ENCODE measurements around the gene HMG20A. TPM values are rescaled to one million over a fixed set of nuclear protein-coding genes. Genes with fewer than 3 reads are reported as not detected.

The HMG20A gene
- total RNA-seq = 10 to 100 TPM; 35.0 to 46.5 TPM

DNA sequence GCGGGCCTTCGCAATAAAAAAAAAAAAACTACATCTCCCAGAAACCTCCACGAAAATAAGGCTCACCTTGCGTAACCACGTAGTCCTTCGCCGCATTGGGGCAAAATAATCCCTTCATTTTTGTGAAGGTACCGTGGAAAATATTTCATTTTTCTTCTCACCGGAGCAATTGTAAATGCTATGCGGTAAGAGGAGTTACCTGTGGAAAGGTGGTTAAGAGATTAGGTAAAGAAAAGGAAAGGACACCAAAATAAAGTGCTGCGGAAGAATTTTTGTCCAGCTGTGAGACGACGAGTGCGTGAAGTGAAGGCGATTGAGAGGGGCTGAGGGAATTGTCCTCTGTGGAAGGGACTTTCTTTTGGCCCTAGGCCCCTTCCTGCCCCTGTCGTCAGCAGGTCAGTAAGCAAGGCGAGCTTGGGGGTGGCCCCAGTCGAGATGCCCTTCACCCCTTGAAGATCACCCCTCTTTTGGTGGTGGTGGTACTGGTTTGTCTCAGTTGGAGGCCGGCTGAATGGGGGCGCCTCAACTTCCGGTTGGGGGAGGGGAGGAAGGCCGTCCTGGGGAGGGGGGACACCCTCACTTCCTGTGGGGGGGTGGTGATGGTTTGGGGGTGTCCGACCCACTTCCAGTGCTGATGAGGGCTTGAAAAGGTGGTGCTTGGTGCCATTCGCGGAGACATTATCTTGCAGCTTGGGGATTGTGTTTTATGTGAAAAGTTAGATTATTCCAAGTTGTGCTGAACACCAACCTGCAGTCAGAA is at the start of gene HMG20A:
HMG20A (plus strand) TSS at position 279 of the 760 bp plus-strand sequence. CDS start 37,520 bp downstream, outside the sequence.
- peaks cover 25 to 52% of the 10 kb centered on the region in 2 donors for H3K4me1 Mint-ChIP-seq (ENCODE audit: low read depth in 2 of 2)
- DNase-seq (ENCODE audit: low spot score) = peak; percentile 72
- H3K4me3 Mint-ChIP-seq = peak within 1 kb of the TSS; percentile 98
- H3K36me3 Mint-ChIP-seq = peaks cover 9% of the 10 kb centered on the region
- peak within 1 kb of the TSS; percentile 96 to 99 for H3K27ac Mint-ChIP-seq
- no peaks in the 10 kb centered on the region for H3K27me3 Mint-ChIP-seq
- H3K9me3 Mint-ChIP-seq = no peaks in the 10 kb centered on the region
- peak; percentile 45 to 61 for ATAC-seq

DNA sequence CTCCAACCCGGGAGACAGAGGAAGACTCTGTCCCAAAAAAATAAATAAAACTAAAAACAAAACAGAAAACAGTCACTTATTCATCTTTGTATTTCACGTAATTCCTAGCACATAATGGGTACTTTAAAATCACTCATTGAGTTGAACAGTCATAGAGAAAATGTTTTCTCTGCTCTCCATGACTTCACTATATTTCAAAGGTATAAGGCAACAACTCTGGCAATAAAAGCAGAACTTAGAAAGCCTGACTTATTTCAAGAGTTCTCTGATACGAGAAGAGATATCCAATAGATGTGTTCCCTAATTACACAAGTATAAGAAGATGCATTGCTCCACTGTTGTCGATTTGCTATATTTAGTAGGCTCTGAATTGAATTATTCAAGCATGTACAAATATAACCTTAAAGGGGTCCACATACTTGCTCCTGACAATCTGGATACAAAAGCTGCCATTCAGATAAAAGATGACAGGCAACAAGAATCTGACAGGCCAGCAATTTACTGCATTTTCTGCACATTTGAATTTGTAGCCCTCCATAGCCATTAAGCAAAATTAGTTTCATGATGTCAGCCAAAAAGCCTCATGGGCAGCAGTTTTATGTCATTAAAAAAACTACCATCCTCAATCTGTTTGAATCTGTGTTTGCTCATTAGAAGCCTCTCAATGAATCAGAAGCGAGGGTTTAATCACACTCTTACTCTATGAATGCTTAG is 48.7 kb upstream of the HMG20A start:
- no peaks in the 10 kb centered on the region for H3K36me3 Mint-ChIP-seq
- no peak for ATAC-seq

DNA sequence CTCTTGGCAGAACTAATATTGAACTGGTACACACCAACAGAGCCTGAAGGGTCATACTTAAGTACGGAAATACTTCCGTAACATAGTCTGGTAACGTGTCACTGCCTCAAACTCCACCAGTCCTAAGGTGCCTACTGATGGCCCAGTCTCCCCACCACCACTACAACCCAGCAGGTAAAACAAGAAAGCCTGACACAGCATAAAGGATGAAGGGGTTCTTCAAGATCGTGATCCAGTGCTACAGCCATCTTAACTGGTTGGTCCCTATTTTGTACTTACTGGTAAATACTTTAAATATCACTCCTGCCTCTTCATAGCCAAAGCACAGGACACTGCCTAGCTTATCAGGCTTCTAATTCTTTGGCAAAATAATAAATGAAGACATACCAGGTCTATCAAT is 47.2 kb upstream of the HMG20A start:
- H3K4me1 Mint-ChIP-seq (ENCODE audit: low read depth in 2 of 2) = peaks cover 13 to 18% of the 10 kb centered on the region in 2 donors
- no peaks in the 10 kb centered on the region for H3K36me3 Mint-ChIP-seq
- ATAC-seq (no peak), DNase-seq (ENCODE audit: low spot score) (no peak)
- H3K27ac Mint-ChIP-seq = no peak overlapping the region
- H3K9me3 Mint-ChIP-seq = no peaks in the 10 kb centered on the region
- no peak overlapping the region for H3K4me3 Mint-ChIP-seq
- H3K27me3 Mint-ChIP-seq = no peaks in the 10 kb centered on the region

More for the DNA sequence above, 48.7 kb upstream of the HMG20A start:
- Mint-ChIP-seq H3K4me3 (no peak overlapping the region), H3K27ac (no peak overlapping the region), H3K27me3 (no peaks in the 10 kb centered on the region), H3K9me3 (no peaks in the 10 kb centered on the region), H3K4me1 (ENCODE audit: low read depth in 2 of 2) (peaks cover 13 to 18% of the 10 kb centered on the region in 2 donors)
- DNase-seq (ENCODE audit: low spot score) = no peak

DNA sequence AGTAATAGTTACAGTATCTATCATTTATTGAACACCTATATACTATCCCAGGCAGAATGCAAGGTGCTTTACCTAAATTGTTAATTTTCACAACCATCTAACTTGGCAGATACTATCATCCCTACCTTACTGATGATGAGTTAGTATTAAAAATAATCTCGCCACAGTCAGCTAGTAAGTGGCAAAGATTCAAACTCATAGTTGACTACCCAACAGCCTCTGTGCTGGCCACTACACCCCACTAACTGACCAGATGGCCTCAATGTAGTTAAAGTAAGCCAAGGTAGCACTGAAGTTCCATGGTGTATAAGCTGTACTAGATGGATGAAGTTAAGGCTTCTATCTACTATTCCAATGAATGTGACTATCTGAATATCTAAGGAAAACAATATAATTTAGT is 45.6 kb upstream of the HMG20A start:
- no peak overlapping the region for H3K27ac Mint-ChIP-seq
- no peak for DNase-seq (ENCODE audit: low spot score)
- peaks cover 5 to 18% of the 10 kb centered on the region in 2 donors for H3K4me1 Mint-ChIP-seq (ENCODE audit: low read depth in 2 of 2)
- H3K36me3 Mint-ChIP-seq = no peaks in the 10 kb centered on the region
- no peak for ATAC-seq
- no peak overlapping the region for H3K4me3 Mint-ChIP-seq
- no peaks in the 10 kb centered on the region for H3K27me3 Mint-ChIP-seq
- H3K9me3 Mint-ChIP-seq = no peaks in the 10 kb centered on the region

DNA sequence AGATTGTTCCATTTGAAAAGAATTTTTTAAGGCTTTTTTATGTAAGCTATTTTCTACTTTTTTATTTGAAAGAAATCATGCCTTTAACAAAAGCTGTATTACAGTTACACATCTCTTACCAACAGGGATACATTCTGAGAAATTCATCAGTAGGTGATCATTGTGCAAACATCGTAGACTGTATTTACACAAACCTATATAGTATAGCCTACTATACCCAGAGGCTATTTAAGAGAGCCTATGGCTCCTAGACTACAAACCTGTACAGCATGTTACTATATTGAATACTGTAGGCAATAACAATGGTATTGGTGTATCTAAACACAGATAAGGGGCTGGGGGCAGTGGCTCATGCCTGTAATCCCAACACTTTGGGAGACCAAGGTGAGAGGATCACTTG is 43.9 kb upstream of the HMG20A start:
- Mint-ChIP-seq H3K36me3 (no peaks in the 10 kb centered on the region), H3K27ac (no peak overlapping the region), H3K4me3 (no peak overlapping the region), H3K4me1 (ENCODE audit: low read depth in 2 of 2) (peaks cover 7 to 18% of the 10 kb centered on the region in 2 donors), H3K27me3 (no peaks in the 10 kb centered on the region), H3K9me3 (no peaks in the 10 kb centered on the region)
- ATAC-seq (no peak), DNase-seq (ENCODE audit: low spot score) (no peak)

DNA sequence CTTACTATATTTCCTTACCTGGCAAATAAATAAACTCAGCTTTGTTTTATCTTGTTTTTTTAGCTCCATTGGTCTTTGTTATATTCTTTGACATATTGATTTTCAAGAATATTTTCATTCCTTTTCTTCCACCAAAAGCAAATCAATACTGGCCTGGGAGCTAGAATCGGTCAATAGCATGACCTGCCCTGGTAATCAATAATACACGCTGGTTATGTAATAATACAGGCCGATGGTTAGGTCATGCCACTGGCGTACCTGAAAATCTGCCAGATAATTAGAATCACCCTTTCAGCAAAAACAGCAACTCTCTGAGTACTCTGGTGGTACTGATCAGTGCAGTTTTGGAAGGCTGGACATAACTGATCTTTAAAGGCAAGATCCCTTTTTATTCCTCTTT is 40.7 kb upstream of the HMG20A start:
- Mint-ChIP-seq H3K4me3 (no peak overlapping the region), H3K9me3 (no peaks in the 10 kb centered on the region), H3K36me3 (no peaks in the 10 kb centered on the region), H3K27ac (no peak overlapping the region), H3K27me3 (no peaks in the 10 kb centered on the region), H3K4me1 (ENCODE audit: low read depth in 2 of 2) (peaks cover 20% of the 10 kb centered on the region in 2 donors)
- DNase-seq (ENCODE audit: low spot score) (no peak), ATAC-seq (no peak)

DNA sequence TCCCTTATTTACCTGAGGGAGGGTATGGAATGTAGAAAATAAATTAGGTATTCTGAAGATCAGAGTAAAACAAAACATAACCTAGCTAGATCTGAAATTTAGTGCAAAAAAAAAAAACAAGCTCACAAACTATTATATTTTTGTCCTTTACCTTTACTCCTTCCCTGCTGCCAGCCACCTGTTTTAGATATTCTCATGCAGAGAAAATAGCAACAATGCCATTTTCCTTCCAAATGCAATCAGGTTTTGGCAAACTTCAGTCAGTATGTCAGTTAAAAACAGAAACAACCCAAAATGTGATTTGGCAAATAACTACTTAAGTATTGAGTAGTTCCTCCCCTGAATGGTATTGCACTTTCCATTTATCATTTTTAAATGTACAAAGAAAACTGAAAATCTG is 36.6 kb upstream of the HMG20A start:
- no peak for ATAC-seq

DNA sequence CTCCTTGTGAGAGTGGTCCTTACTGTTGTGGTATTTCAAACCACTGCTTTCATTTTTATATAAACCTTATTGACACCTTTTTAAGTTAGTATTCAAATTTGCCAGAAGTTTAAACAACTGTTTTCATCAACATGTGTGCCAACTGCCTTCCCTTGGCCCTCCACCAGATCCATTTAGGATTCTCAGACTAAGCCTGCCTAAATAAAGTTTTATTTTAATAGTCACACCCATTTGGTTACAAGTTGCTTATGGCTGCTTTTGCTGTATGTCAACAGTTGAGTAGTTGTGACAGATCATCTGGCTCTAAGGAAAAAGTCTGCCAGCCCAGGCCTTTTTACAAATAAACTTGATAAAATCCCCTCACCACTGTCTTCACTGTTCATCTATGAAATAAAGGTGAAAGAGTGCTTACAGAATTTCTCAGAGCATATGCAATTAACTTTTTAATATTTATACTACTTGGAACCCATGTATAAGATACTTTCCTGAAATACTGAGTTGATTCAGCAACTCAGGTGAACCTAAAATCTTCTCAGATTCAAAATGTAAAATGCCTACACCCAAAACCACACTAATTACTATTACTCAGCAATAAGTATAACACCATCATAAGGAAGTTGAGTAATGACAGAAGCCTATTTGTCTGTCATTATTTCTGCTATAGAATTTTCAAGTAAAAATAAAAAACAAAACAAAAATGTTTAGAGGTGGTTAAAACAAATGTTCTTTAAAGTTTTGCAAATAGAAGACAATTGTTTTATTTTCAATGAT is 35.9 kb upstream of the HMG20A start:
- Mint-ChIP-seq H3K36me3 (no peaks in the 10 kb centered on the region), H3K4me1 (ENCODE audit: low read depth in 2 of 2) (peaks cover 22 to 25% of the 10 kb centered on the region in 2 donors)

More for the DNA sequence above, 36.6 kb upstream of the HMG20A start:
- no peak for DNase-seq (ENCODE audit: low spot score)
- H3K36me3 Mint-ChIP-seq = no peaks in the 10 kb centered on the region
- no peaks in the 10 kb centered on the region for H3K27me3 Mint-ChIP-seq
- H3K9me3 Mint-ChIP-seq = no peaks in the 10 kb centered on the region
- H3K4me3 Mint-ChIP-seq = no peak overlapping the region
- H3K27ac Mint-ChIP-seq = no peak overlapping the region
- peaks cover 21 to 24% of the 10 kb centered on the region in 2 donors for H3K4me1 Mint-ChIP-seq (ENCODE audit: low read depth in 2 of 2)

DNA sequence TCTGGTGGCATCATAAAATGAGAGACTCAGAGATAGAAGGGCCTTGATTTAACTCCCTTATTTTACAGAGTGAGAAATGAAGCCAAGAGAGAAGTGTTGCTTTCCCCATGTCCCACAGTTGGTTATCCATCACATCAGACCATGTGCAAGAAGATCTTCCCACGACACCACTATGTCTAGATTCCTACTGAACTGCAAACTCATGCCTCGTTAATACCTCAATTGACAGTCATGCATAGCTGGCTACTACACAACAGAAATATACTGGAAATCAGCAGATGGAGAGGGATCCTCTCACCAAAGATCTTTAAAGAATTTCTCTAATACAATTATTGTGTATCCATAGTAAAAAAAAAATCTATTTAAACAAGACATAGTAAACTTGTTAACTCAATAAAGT is 34.1 kb upstream of the HMG20A start:
- H3K4me1 Mint-ChIP-seq (ENCODE audit: low read depth in 2 of 2) = peaks cover 25% of the 10 kb centered on the region in 2 donors
- no peaks in the 10 kb centered on the region for H3K36me3 Mint-ChIP-seq
- no peaks in the 10 kb centered on the region for H3K27me3 Mint-ChIP-seq
- H3K4me3 Mint-ChIP-seq = no peak overlapping the region
- no peaks in the 10 kb centered on the region for H3K9me3 Mint-ChIP-seq
- ATAC-seq (no peak), DNase-seq (ENCODE audit: low spot score) (no peak)
- no peak overlapping the region for H3K27ac Mint-ChIP-seq

More for the DNA sequence above, 35.9 kb upstream of the HMG20A start:
- Mint-ChIP-seq H3K9me3 (no peaks in the 10 kb centered on the region), H3K4me3 (peak overlapping the region; percentile 14), H3K27ac (peak overlapping the region in 1 of 2 donors; percentile 42), H3K27me3 (no peaks in the 10 kb centered on the region)
- DNase-seq (ENCODE audit: low spot score) = no peak
- ATAC-seq = no peak

DNA sequence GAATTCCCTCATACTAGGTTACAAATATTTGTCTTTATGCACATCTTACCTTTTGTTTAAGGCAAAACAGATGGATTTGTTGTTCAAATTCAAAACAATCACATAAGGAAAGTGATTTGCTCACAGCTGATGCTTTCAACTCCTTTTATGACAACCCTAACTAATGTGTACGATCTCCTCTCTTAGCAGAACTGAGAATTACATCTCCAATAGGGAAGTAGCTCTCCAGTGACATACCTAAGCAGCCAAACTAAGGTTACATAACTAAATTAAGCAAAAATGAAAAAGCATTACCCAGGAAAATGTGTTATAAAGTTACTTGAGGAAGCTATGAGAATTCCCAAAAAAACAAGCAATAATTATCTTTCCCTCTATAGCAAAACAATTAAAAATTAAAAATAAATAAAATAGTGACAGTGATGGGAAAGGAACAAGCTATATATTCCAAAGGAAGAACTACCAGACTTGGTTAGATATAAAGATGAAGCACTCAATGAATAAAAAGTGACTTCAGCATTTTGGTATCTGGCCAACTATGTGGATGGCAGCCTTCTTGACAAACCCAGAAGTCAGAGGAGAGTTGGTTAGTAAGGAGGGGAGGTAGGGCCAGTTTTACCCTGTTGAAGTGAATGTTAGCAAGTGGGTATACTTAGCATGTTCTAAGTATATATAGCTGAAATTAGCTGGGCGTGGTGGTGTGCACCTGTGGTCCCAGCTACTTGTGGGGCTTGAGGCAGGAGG is 33.2 kb upstream of the HMG20A start:
- Mint-ChIP-seq H3K9me3 (no peaks in the 10 kb centered on the region), H3K36me3 (no peaks in the 10 kb centered on the region), H3K27ac (no peak overlapping the region), H3K4me1 (ENCODE audit: low read depth in 2 of 2) (peaks cover 18 to 20% of the 10 kb centered on the region in 2 donors), H3K27me3 (no peaks in the 10 kb centered on the region), H3K4me3 (no peak overlapping the region)
- DNase-seq (ENCODE audit: low spot score) (no peak), ATAC-seq (no peak)

DNA sequence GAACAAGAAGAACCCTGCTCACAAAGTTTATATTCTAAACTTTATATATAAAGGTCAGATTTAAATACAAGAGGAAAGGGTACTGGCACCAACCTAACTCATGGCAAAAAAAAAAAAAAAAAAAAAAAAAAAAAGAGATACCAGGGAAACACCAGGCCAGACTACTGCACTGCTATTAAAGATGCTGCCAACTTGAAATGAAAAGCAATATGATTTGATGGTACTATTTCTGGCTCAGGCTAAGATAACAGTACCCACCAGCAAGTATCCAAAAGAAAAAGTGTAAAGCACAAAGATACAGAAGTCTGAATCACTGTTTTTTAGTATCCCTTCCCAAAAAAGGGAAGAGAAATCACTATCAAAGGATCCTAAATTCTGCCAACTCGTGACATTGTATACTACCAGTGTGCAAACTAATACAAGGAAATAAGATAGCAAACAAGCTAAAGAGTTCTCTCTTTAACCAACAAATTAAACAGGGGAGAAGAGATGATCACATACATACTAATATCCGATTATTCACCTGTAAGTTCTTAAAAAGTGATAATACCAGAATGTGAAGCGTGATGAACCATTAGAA is 29.2 kb upstream of the HMG20A start:
- Mint-ChIP-seq H3K9me3 (peaks cover 11% of the 10 kb centered on the region), H3K36me3 (peaks cover 17% of the 10 kb centered on the region), H3K4me1 (ENCODE audit: low read depth in 2 of 2) (peaks cover 3 to 20% of the 10 kb centered on the region in 2 donors), H3K27ac (no peak overlapping the region), H3K27me3 (no peaks in the 10 kb centered on the region), H3K4me3 (no peak overlapping the region)
- DNase-seq (ENCODE audit: low spot score) = no peak
- ATAC-seq = no peak

DNA sequence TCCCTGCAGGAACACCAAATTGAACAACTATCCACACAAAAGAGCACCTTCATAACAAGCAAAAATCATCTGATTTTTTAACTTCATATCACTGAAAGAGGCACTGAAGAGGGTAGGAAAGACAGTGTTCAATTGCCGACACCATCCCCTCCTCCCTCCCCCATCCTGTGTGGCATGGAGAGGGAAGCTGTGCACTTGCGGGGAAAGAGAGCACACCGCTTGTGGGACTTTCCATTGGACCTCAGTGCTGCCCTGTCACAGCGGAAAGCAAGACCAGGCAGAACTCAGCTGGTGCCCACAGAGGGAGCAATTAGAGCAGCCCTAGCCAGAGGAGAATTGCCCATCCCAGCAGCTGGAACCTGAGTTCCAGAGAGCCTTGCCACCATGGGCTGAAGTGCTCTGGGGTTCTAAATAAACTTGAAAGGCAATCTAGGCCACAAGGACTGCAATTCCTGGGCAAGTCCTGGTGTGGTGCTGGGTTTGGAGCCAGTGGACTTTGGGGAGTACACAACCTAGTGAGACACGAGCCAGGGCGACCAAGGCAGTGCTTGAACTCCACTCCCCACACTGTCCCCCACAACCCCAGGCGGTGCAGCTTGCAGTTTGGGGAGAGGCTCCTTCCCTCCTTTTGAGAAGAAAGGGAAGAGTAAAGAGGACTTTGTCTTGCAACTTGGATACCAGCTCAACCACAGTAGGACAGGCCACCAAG is 27.8 kb upstream of the HMG20A start:
- ATAC-seq = no peak

More for the DNA sequence above, 27.8 kb upstream of the HMG20A start:
- no peak for DNase-seq (ENCODE audit: low spot score)
- Mint-ChIP-seq H3K36me3 (peaks cover 29% of the 10 kb centered on the region), H3K4me1 (ENCODE audit: low read depth in 2 of 2) (peaks cover 3 to 23% of the 10 kb centered on the region in 2 donors), H3K4me3 (no peak overlapping the region), H3K9me3 (peaks cover 19% of the 10 kb centered on the region), H3K27ac (no peak overlapping the region), H3K27me3 (no peaks in the 10 kb centered on the region)

Data from natural killer cell treated with Interleukin-12 subunit alpha and Interleukin-12 subunit beta and Interleukin-15 and Interleukin-18, amount 100 ng/mL, for 72 hours (primary cell).